ENCODE data around the gene LDB2. TPM values are rescaled to one million over a fixed set of nuclear protein-coding genes. Genes with fewer than 3 reads are reported as not detected.

Gene LDB2
- total RNA-seq, 2 donors from 2014 or later, result 3.2 to 7.9 TPM

DNA sequence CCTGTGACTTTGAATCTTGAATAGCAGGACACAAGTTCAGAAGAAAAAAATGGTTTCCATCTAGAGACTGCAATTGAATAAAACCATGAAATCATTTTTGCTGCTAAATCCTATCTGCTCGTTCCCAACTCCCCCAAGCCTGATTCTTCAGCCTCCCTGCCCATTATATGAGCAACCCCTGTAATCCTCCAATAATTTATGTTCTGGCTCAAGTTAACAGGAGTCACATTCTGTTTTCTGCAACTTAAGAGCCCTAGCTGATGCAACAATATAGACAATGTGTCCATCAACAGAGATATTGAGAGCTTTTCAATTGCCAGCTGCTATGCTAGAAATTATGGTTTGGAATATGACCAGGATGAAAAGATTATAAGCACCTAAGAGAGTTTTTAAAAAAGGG is 84.1 kb downstream of the LDB2 start:
- Histone ChIP-seq H3K27me3 (no peaks in the 10 kb centered on the region), H3K36me3 (no peaks in the 10 kb centered on the region), H3K27ac (no peak overlapping the region), H3K9me3 (no peaks in the 10 kb centered on the region), H3K4me1 (no peaks in the 10 kb centered on the region), H3K9ac (ENCODE audit: low read depth in 2 of 2, low read length in 2 of 2) (no peak overlapping the region), H3K4me3 (no peak overlapping the region)
- TF ChIP-seq, protein P1, sequence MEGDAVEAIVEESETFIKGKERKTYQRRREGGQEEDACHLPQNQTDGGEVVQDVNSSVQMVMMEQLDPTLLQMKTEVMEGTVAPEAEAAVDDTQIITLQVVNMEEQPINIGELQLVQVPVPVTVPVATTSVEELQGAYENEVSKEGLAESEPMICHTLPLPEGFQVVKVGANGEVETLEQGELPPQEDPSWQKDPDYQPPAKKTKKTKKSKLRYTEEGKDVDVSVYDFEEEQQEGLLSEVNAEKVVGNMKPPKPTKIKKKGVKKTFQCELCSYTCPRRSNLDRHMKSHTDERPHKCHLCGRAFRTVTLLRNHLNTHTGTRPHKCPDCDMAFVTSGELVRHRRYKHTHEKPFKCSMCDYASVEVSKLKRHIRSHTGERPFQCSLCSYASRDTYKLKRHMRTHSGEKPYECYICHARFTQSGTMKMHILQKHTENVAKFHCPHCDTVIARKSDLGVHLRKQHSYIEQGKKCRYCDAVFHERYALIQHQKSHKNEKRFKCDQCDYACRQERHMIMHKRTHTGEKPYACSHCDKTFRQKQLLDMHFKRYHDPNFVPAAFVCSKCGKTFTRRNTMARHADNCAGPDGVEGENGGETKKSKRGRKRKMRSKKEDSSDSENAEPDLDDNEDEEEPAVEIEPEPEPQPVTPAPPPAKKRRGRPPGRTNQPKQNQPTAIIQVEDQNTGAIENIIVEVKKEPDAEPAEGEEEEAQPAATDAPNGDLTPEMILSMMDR (IDR thresholded peaks at IDR 0.05), result no peak
- intact Hi-C loops (cut with DNase I), result no loop called here
- no peak for DNase-seq

DNA sequence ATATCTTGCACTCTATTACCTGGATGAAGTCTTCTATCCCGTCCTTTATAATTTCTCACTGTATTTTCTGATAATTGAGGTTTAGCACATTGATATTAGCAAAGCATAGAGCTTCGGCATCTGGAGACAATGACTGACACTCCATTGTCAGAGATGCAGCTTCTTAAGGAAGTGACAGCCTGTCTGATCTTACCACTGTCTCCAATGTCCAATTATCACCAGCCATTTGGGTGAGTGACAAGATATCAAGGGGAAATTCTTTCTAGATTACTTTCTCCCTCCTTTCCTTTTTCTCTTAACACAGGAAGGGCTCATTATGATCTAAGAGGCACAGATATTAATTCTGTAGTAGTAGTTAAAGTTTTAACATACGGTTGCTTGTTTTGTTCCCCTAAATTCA is 86.4 kb downstream of the LDB2 start:
- intact Hi-C loops (cut with DNase I), result no loop called here
- TF ChIP-seq, protein P1 (IDR thresholded peaks at IDR 0.05), result no peak
- H3K27ac ChIP-seq, result no peak overlapping the region

DNA sequence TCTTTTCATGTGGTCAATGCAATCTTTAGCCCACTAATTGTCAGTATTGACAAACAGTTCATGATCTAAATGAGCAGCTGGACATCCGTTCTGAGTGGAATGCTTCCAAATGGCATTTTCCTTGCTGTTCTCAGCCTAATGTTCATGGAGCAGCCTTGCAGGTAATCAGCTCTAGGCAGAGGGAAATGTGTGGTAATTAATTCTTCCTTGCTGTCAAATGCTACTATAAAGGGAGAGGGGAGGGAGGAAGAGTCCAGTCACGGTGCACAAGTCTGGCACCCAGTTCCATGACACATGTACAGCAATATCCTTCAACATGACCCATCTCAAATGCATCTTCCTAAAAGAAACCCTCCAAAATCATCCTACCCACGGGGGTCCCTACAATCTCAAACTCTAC is 88.5 kb downstream of the LDB2 start:
- TF ChIP-seq, protein P1 (IDR thresholded peaks at IDR 0.05), result no peak
- DNase-seq, result no peak
- intact Hi-C loops (cut with DNase I), result no loop called here
- Histone ChIP-seq H3K9me3 (no peaks in the 10 kb centered on the region), H3K27ac (no peak overlapping the region), H3K9ac (ENCODE audit: low read depth in 2 of 2, low read length in 2 of 2) (no peak overlapping the region), H3K4me3 (no peak overlapping the region), H3K36me3 (no peaks in the 10 kb centered on the region), H3K27me3 (no peaks in the 10 kb centered on the region), H3K4me1 (no peaks in the 10 kb centered on the region)

More for the DNA sequence above, 86.4 kb downstream of the LDB2 start:
- H3K9ac ChIP-seq (ENCODE audit: low read depth in 2 of 2, low read length in 2 of 2), result no peak overlapping the region
- no peak for DNase-seq
- H3K4me3 ChIP-seq, result no peak overlapping the region
- no peaks in the 10 kb centered on the region for H3K27me3 ChIP-seq
- no peaks in the 10 kb centered on the region for H3K9me3 ChIP-seq
- H3K4me1 ChIP-seq, result no peaks in the 10 kb centered on the region
- H3K36me3 ChIP-seq, result no peaks in the 10 kb centered on the region

DNA sequence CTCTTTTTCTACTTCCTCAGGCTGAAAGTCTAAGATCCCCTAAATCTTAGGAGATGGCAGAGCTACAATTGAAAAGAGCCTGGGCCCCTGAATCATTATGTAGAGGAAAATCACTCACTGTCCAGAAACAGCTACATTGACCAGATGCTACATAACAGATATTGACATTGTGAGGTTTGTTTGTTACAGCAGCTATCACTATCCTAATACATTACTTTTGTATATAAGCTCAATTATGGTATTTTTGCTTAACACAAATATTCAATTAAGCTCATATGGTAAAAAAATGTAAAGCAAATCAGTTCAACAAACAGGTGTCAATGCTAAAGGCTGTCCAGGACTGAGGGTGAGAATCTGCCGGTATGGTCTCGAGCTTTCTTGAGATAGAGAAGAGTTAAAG is 89.4 kb downstream of the LDB2 start:
- no peak overlapping the region for H3K27ac ChIP-seq
- no peaks in the 10 kb centered on the region for H3K4me1 ChIP-seq
- H3K27me3 ChIP-seq, result no peaks in the 10 kb centered on the region
- H3K9me3 ChIP-seq, result no peaks in the 10 kb centered on the region
- TF ChIP-seq, protein P1 (IDR thresholded peaks at IDR 0.05), result no peak
- no peak overlapping the region for H3K4me3 ChIP-seq
- no peaks in the 10 kb centered on the region for H3K36me3 ChIP-seq
- intact Hi-C loops (cut with DNase I), result no loop called here
- no peak overlapping the region for H3K9ac ChIP-seq (ENCODE audit: low read depth in 2 of 2, low read length in 2 of 2)
- no peak for DNase-seq

DNA sequence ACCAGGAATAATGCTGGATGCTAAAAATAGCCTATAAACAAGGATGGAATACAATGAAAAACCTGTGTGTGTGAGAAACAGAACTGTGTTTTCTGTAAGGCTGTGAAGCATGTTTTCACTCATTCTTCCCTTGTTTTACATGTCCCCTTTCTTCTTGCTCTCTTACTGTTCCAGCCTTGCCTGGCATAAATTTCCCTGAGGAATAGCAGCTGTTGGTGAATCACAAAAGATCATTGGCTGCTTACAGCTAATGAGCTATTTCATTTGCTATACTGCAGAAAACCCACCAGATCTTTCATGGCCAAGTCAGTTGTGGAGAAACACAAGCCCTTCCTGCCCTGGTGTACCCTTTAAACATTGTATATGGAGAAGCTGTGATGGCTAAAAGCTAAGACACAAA is 91.1 kb downstream of the LDB2 start:
- no peak overlapping the region for H3K27ac ChIP-seq
- no peak overlapping the region for H3K4me3 ChIP-seq
- intact Hi-C loops (cut with DNase I), result no loop called here
- no peak overlapping the region for H3K9ac ChIP-seq (ENCODE audit: low read depth in 2 of 2, low read length in 2 of 2)
- no peaks in the 10 kb centered on the region for H3K27me3 ChIP-seq
- TF ChIP-seq, protein P1 (IDR thresholded peaks at IDR 0.05), result no peak
- no peaks in the 10 kb centered on the region for H3K36me3 ChIP-seq
- no peak for DNase-seq
- no peaks in the 10 kb centered on the region for H3K4me1 ChIP-seq
- no peaks in the 10 kb centered on the region for H3K9me3 ChIP-seq

DNA sequence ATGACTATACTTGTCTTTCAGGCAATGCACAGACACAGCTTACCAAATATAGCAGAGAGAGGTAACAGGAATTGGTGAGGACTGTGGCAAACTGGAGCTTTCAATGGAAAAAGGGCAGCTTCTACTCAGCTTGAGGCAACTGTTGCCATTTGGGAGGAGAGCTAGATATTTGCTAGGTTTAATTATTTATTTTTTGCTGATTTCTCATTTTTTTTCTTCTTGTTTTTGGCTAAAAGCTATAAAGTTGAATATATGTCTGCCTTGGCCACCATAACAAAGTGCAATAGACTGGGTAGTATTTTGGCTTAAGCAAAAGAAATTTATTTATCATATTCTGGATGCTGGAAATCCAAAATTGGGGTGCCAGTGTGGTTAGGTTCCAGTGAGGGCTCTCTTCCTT is 93.9 kb downstream of the LDB2 start:
- Histone ChIP-seq H3K9me3 (no peaks in the 10 kb centered on the region), H3K36me3 (no peaks in the 10 kb centered on the region), H3K4me1 (no peaks in the 10 kb centered on the region), H3K9ac (ENCODE audit: low read depth in 2 of 2, low read length in 2 of 2) (no peak overlapping the region), H3K27ac (no peak overlapping the region), H3K4me3 (no peak overlapping the region), H3K27me3 (no peaks in the 10 kb centered on the region)
- DNase-seq, result no peak
- TF ChIP-seq, protein P1 (IDR thresholded peaks at IDR 0.05), result no peak
- intact Hi-C loops (cut with DNase I), result no loop called here

Measured in colonic mucosa (tissue), 4 donors.